C4-2B (cell line): Measurements from ENCODE around the gene PDE4A.

ENCODE experiments used
- H3K27ac ChIP-seq: fragments of 450-650 bp; 2 replicates; pipeline ENCODE4 v1.5.1; 2017
- ZFX ChIP-seq: fragments of 450-650 bp; IDR thresholded peaks from 2 replicates; pipeline ENCODE4 v1.6.1; 2017
- TF ChIP-seq, protein P1 (sequence below): fragments of 450-650 bp; conservative IDR thresholded peaks from 2 replicates; pipeline ENCODE4 v1.5.1; 2017; ENCODE audit warnings: mild to moderate bottlenecking

PDE4A gene

GRCh38 chr19:10461047-10461949 lies 41.0 kb downstream of the PDE4A start:
- H3K27ac ChIP-seq, result peak overlapping the region; percentile 16; the same call in 1 of the 2 replicates
- no peak for TF ChIP-seq ZFX
- TF ChIP-seq, protein P1, sequence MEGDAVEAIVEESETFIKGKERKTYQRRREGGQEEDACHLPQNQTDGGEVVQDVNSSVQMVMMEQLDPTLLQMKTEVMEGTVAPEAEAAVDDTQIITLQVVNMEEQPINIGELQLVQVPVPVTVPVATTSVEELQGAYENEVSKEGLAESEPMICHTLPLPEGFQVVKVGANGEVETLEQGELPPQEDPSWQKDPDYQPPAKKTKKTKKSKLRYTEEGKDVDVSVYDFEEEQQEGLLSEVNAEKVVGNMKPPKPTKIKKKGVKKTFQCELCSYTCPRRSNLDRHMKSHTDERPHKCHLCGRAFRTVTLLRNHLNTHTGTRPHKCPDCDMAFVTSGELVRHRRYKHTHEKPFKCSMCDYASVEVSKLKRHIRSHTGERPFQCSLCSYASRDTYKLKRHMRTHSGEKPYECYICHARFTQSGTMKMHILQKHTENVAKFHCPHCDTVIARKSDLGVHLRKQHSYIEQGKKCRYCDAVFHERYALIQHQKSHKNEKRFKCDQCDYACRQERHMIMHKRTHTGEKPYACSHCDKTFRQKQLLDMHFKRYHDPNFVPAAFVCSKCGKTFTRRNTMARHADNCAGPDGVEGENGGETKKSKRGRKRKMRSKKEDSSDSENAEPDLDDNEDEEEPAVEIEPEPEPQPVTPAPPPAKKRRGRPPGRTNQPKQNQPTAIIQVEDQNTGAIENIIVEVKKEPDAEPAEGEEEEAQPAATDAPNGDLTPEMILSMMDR, result no peak

DNA sequence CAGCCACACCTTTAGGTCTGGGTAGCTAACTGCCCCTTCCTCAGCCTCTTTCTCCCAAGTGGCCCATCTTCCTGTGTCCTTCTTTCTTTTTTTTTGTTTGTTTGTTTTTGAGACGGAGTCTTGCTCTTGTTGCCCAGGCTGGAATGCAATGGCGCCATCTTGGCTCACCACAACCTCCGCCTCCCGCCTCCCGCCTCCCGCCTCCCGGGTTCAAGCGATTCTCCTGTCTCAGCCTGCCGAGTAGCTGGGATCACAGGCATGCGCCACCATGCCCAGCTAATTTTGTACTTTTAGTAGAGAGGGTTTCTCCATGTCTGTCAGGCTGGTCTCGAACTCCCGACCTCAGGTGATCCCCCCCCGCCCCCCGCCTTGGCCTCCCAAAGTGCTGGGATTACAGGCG lies 41.7 kb downstream of the PDE4A start:
- H3K27ac ChIP-seq, result peak overlapping the region; percentile 16; the same call in 1 of the 2 replicates

DNA sequence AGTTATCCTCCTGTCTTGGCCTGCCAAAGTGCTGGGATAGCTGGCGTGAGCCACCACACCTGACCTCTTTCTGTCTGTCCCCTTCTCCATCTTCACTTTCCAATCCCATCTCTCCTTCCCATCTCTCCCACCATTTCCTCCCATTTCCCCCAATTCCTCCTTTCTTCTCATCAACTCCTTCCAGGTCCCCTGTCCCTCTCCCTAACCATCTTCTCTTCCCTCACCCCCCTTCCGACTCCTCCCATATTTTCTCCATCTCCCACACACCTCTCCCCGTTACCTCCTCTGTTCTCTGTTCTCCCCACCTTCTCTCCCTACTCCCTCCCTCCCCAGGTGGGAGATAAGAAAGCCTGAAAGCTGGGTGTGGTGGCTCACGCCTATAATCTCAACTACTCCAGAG lies 42.2 kb downstream of the PDE4A start:
- TF ChIP-seq, protein P1, result no peak
- no peak for TF ChIP-seq ZFX
- no peak overlapping the region for H3K27ac ChIP-seq

GRCh38 chr19:10464456-10464855 lies 44.1 kb downstream of the PDE4A start:
- no peak overlapping the region for H3K27ac ChIP-seq
- TF ChIP-seq ZFX, result no peak
- TF ChIP-seq, protein P1, result no peak

- no peak overlapping the region for H3K27ac ChIP-seq
- TF ChIP-seq, protein P1, result no peak
- no peak for TF ChIP-seq ZFX
These were observed 46.9 kb downstream of the PDE4A start for GRCh38 chr19:10467104-10467706.

DNA sequence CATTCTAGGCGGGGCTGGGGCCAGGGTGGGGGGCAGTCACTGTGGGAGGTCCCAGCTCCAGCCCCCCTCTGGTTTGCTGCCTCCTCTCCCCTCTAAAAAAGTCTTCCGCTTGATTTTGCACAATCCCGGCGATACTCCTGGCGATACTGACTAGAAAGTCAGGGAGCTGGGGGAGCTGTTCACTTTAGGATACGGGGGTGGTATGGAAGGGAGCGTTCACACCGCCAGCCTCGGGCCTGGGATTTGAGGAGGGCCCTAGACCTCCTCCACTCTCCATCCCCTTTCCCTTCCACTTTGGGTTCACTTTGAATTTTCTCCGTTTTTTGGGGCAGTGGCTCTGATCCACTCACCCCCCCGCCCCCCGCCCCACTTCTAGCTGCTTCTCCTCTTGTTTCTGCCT lies 47.8 kb downstream of the PDE4A start:
- TF ChIP-seq ZFX, result no peak
- TF ChIP-seq, protein P1, result no peak
- H3K27ac ChIP-seq, result no peak overlapping the region

DNA sequence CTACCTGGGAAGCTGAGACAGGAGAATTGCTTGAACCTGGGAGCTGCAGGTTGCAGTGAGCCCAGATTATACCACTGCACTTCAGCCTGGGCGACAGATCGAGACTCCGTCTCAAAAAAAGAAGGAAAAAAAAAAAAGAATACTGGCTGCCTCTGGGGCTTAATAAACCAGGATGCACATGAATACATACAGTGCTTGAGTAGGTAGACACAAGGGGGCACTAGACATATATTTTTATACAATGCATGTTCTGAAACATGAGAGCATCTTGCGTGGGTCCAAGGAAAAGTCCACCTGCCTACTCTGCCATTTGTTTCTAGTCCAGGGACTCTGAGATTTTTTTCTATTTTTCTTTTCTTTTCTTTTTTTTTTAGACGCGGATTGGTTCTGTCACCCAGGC lies 51.6 kb downstream of the PDE4A start:
- no peak overlapping the region for H3K27ac ChIP-seq
- TF ChIP-seq, protein P1, result peak; percentile 79
- no peak for TF ChIP-seq ZFX
